Right ventricle myocardium superior (tissue), 1 donor: ENCODE results near the gene SUCLG1. TPM values are rescaled to one million over a fixed set of nuclear protein-coding genes. Genes with fewer than 3 reads are reported as not detected.

Source experiments
- ATAC-seq: fragments of 200-7000 bp; cut with Tn5 transposase; one replicate; pipeline ENCODE4 v1.9.1; 2020; ENCODE audit warnings: mild to moderate bottlenecking; ENCODE audit not compliant: poor library complexity
- DNase-seq: peaks from one replicate; pipeline ENCODE4 v3.0.0-alpha.2; 2020
- intact Hi-C: fragments of 100-400 bp; cut with DNase I; formaldehyde crosslinking; loops from one replicate; pipeline ENCODE4 v1.11.2; 2022
- total RNA-seq: library from RNA; stranded (reverse); fragmentation: NEBNext Ultra II Directional; extraction: Animal tissue kit (Norgen Biotek cat#: 25700); gene quantifications from one replicate; pipeline ENCODE4 v1.2.1, GENCODE V29; 2021
- donor health status: DM: no; HTN: yes; CAD: no; lungs with severe emphysema.

Gene SUCLG1
- total RNA-seq, 1 donor from 2014 or later: 312 TPM

- intact Hi-C loops: no loop called here
- ATAC-seq: no peak
- DNase-seq: no peak
Observed at GRCh38 chr2:84380875-84381274, 78.2 kb downstream of the SUCLG1 start.

- intact Hi-C loops: no loop called here
- DNase-seq (no peak), ATAC-seq (no peak)
Observed at GRCh38 chr2:84378960-84379359, 80.1 kb downstream of the SUCLG1 start.

- DNase-seq (no peak), ATAC-seq (no peak)
- intact Hi-C loops: no loop called here
Observed at GRCh38 chr2:84375020-84375419, 84.1 kb downstream of the SUCLG1 start.

- intact Hi-C loops: no loop called here
- ATAC-seq: no peak
- DNase-seq: no peak
Observed at GRCh38 chr2:84373866-84374265, 85.2 kb downstream of the SUCLG1 start.

Other genes with a start within 250 kb of the SUCLG1 start
- gene DNAH6, start 57.2 kb upstream of the SUCLG1 start, total RNA-seq: 0.08 TPM